IMR-90 (cell line): ENCODE data around the gene CORO7. TPM values are rescaled to one million over a fixed set of nuclear protein-coding genes. Genes with fewer than 3 reads are reported as not detected.

Source experiments
- ATAC-seq: fragments of 200-7000 bp; cut with Tn5 transposase; 2 replicates; pipeline ENCODE4 v1.9.1; 2020; ENCODE audit warnings: low read depth, mild to moderate bottlenecking, moderate library complexity
- BruUV-seq: library from RNA; stranded (reverse); fragments of 400-500 nt; replicated peaks from 2 replicates; lab custom pipeline; 2021; lab: Mats Ljungman, UMichigan
- CTCF ChIA-PET: fragments of 300-600 bp; formaldehyde crosslinking; extraction: SDS; loops from one replicate; lab custom pipeline; 2021; ENCODE audit warnings: antibody characterized with exemption; lab: Yijun Ruan, JAX
- POLR2A ChIA-PET: fragments of 300-600 bp; sonication (Branson Sonifier 250); formaldehyde crosslinking; loops from one replicate; lab custom pipeline; 2022; ENCODE audit warnings: antibody characterized with exemption; ENCODE audit not compliant: unreplicated experiment; lab: Charles Lee
- DNase-seq: peaks from one replicate; pipeline ENCODE4 v3.0.0; 2013
- H2AFZ ChIP-seq: replicated peaks from 2 replicates; pipeline ENCODE3; 2013; ENCODE audit warnings: low read length, mild to moderate bottlenecking; ENCODE audit not compliant: poor library complexity
- H2AK5ac ChIP-seq: 2 replicates; pipeline ENCODE4 v1.6.1; 2013; ENCODE audit warnings: low read depth, low read length, inconsistent platforms
- H2AK9ac ChIP-seq: replicated peaks from 2 replicates; pipeline ENCODE3; 2013; ENCODE audit warnings: mild to moderate bottlenecking, low read depth, low read length, moderate library complexity; ENCODE audit not compliant: poor library complexity
- H2BK120ac ChIP-seq: 2 replicates; pipeline ENCODE4 v1.6.1; 2013; ENCODE audit warnings: low read depth, low read length, inconsistent platforms
- H2BK15ac ChIP-seq: 3 replicates; pipeline ENCODE4 v1.6.1; 2013; ENCODE audit warnings: low read depth, low read length, inconsistent platforms
- H2BK20ac ChIP-seq: 2 replicates; pipeline ENCODE4 v1.6.1; 2013; ENCODE audit warnings: low read depth, mild to moderate bottlenecking, inconsistent platforms, low read length, moderate library complexity
- H2BK5ac ChIP-seq: 2 replicates; pipeline ENCODE4 v1.6.1; 2013; ENCODE audit warnings: mild to moderate bottlenecking, low read depth, low read length, inconsistent platforms; ENCODE audit not compliant: poor library complexity, severe bottlenecking
- H3K14ac ChIP-seq: replicated peaks from 2 replicates; pipeline ENCODE4 v1.6.1; 2013; ENCODE audit warnings: low read depth, low read length, inconsistent platforms
- H3K18ac ChIP-seq: 2 replicates; pipeline ENCODE4 v1.6.1; 2013; ENCODE audit warnings: low read depth, low read length, control low read depth
- H3K23ac ChIP-seq: 2 replicates; pipeline ENCODE4 v1.6.1; 2013; ENCODE audit warnings: low read depth, low read length, inconsistent platforms
- H3K27ac ChIP-seq: 2 replicates; pipeline ENCODE4 v1.5.1; 2013; ENCODE audit warnings: mild to moderate bottlenecking, control low read depth, low read length; ENCODE audit not compliant: insufficient read depth
- H3K27me3 ChIP-seq: 2 replicates; pipeline ENCODE4 v1.6.1; 2013; ENCODE audit warnings: low read length; ENCODE audit not compliant: control insufficient read depth, insufficient read depth
- H3K36me3 ChIP-seq: 2 replicates; pipeline ENCODE4 v1.6.1; 2013; ENCODE audit warnings: low read length, mixed read lengths; ENCODE audit not compliant: control insufficient read depth, insufficient read depth
- H3K4ac ChIP-seq: 2 replicates; pipeline ENCODE4 v1.6.1; 2013; ENCODE audit warnings: low read depth, low read length, inconsistent platforms
- H3K4me1 ChIP-seq: 2 replicates; pipeline ENCODE4 v1.6.1; 2013; ENCODE audit warnings: low read length, mixed read lengths; ENCODE audit not compliant: control insufficient read depth, insufficient read depth
- H3K4me2 ChIP-seq: 2 replicates; pipeline ENCODE4 v1.6.1; 2013; ENCODE audit warnings: low read depth, mild to moderate bottlenecking, control low read depth, low read length, moderate library complexity
- H3K4me3 ChIP-seq: 2 replicates; pipeline ENCODE4 v1.5.1; 2013; ENCODE audit warnings: low read depth, mild to moderate bottlenecking, control low read depth, low read length, moderate library complexity; ENCODE audit not compliant: insufficient read depth
- H3K56ac ChIP-seq: 2 replicates; pipeline ENCODE4 v1.6.1; 2013; ENCODE audit warnings: low read length, inconsistent platforms; ENCODE audit not compliant: insufficient read depth; ENCODE audit errors: extremely low read depth
- H3K79me1 ChIP-seq, 2 experiments: 2 replicates each; pipeline ENCODE4 v1.6.1; 2013; ENCODE audit warnings: low read length in 2 of 2, inconsistent platforms in 1 of 2, low read depth in 1 of 2
- H3K9ac ChIP-seq: 2 replicates; pipeline ENCODE4 v1.6.1; 2013; ENCODE audit warnings: low read depth, low read length, control low read depth
- H3K9me1 ChIP-seq: 2 replicates; pipeline ENCODE4 v1.6.1; 2013; ENCODE audit warnings: low read length, inconsistent platforms; ENCODE audit not compliant: insufficient read depth
- H3K9me3 ChIP-seq: 2 replicates; pipeline ENCODE4 v1.6.1; 2013; ENCODE audit warnings: low read length; ENCODE audit not compliant: control insufficient read depth, insufficient read depth
- H4K20me1 ChIP-seq: 2 replicates; pipeline ENCODE4 v1.6.1; 2013; ENCODE audit warnings: low read length, inconsistent platforms; ENCODE audit not compliant: insufficient read depth
- H4K5ac ChIP-seq: 2 replicates; pipeline ENCODE4 v1.6.1; 2013; ENCODE audit warnings: mild to moderate bottlenecking, low read depth, low read length, control low read depth
- H4K8ac ChIP-seq, 2 experiments: 2 replicates each; pipeline ENCODE4 v1.6.1; 2013; ENCODE audit warnings: low read depth in 2 of 2, low read length in 2 of 2, control low read depth in 1 of 2, inconsistent platforms in 1 of 2
- H4K91ac ChIP-seq: 2 replicates; pipeline ENCODE4 v1.6.1; 2013; ENCODE audit warnings: low read depth, low read length, inconsistent platforms; ENCODE audit not compliant: insufficient read depth
- CHD1 ChIP-seq: IDR thresholded peaks from 2 replicates; pipeline ENCODE4 v1.6.1; 2012; ENCODE audit warnings: low read depth, low read length, improper control_type of control experiment
- MAZ ChIP-seq: IDR thresholded peaks from 2 replicates; pipeline ENCODE4 v1.6.1; 2012; ENCODE audit warnings: low read depth, mild to moderate bottlenecking, low read length, improper control_type of control experiment, moderate library complexity, borderline replicate concordance
- RFX5 ChIP-seq: IDR thresholded peaks from 2 replicates; pipeline ENCODE4 v1.8.0; 2012; ENCODE audit warnings: low read depth, mild to moderate bottlenecking, low read length, moderate library complexity
- WGBS, 2 experiments: methylation state at CpG; one replicate each; pipeline versions ENCODE4 v1.1.5 to v1.1.7; 2013; ENCODE audit warnings: missing lambda C conversion rate in 2 of 2; ENCODE audit not compliant: insufficient read length in 1 of 2; ENCODE audit errors: extremely low coverage in 2 of 2; 5-methylcytosine and 5-hydroxymethylcytosine counted together
- dilution Hi-C: fragments of 300-500 bp; cut with HindIII; formaldehyde crosslinking; loops from one replicate; pipeline ENCODE4 v1.14.3; 2018; ENCODE audit warnings: low sequenced_read_pairs; ENCODE audit not compliant: unreplicated experiment
- in situ Hi-C: fragments of 300-500 bp; cut with MboI; formaldehyde crosslinking; loops from 3 replicates; pipeline ENCODE4 v1.14.3; 2019; ENCODE audit warnings: low sequenced_read_pairs, inconsistent platforms, mixed read lengths
- intact Hi-C: fragments of 100-400 bp; cut with micrococcal nuclease; formaldehyde crosslinking; loops from 2 replicates; pipeline ENCODE4 v1.10.0; 2022
- polyA plus RNA-seq, 3 experiments: library from polyadenylated mRNA; depleted of rRNA; stranded (reverse); fragments of >200 nt; gene quantifications; 2 replicates each; pipeline ENCODE4 v1.2.3, GENCODE V29; 2012; ENCODE audit warnings: low replicate concordance in 1 of 3
- total RNA-seq: library from RNA; depleted of rRNA; stranded (reverse); fragments of >200 nt; gene quantifications from 2 replicates; pipeline ENCODE4 v1.2.3, GENCODE V29; 2012

CORO7 gene
- total and polyA plus RNA-seq, 2 of the 4 experiments (the other 2 are of a cell fraction) = 6.3 to 26.7 TPM

GRCh38 chr16:4402439-4403132 lies 13.8 kb downstream of the CORO7 start (continued):
- TF ChIP-seq RFX5 (0 out of 2 replicates have a peak, but pooled peaks have one; percentile 5), CHD1 (no peak)

DNA sequence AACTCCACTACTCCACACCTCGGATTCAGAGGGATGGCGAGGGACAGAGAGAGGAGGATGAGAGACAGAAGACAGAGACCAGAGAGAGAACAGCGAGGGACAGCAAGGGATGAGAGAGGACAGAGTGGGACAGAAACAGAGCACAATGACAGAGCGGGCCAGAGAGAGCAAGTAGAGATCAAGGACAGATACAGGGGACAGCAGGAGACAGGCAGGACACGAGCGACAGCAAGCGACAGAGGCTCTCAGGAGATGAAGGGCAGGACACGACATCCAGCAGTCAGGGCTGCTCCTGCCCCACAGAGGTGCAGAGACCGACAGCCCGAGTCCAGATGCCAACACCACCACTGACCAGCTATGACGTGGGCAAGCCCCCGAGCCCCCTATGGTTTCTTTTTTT lies 14.9 kb downstream of the CORO7 start:
- 100% methylated on average over 2 of the region's 12 CpGs; no CpG with 5 or more reads in 1 of the 2 experiments for WGBS, 2 experiments
- no peak overlapping the region for H2BK5ac ChIP-seq
- no peak overlapping the region for H4K91ac ChIP-seq
- no TSS peak for BruUV-seq
- peaks cover 2% of the 10 kb centered on the region; the same call in 1 of the 2 replicates for H3K4me1 ChIP-seq
- ATAC-seq = no peak
- H3K9me3 ChIP-seq = no peaks in the 10 kb centered on the region
- no peak overlapping the region for H3K9ac ChIP-seq
- no peaks in the 10 kb centered on the region for H3K27me3 ChIP-seq
- H2AFZ ChIP-seq = no peak overlapping the region
- no peak overlapping the region for H3K4me2 ChIP-seq
- H4K20me1 ChIP-seq = peaks cover 15% of the 10 kb centered on the region
- H3K4ac ChIP-seq = no peak overlapping the region
- H4K5ac ChIP-seq = no peak overlapping the region
- H3K4me3 ChIP-seq = no peak overlapping the region
- no peak overlapping the region for H2BK20ac ChIP-seq
- no peak overlapping the region for H3K27ac ChIP-seq
- no peak overlapping the region for H2AK9ac ChIP-seq
- H3K36me3 ChIP-seq = peaks cover 23% of the 10 kb centered on the region
- dilution Hi-C loops (no loop called here), intact Hi-C loops (loop anchor here (5.0 kb wide), 1 partner anchor 129 kb away; the partner anchor contains the start of gene TFAP4), in situ Hi-C loops (no loop called here)
- no peak overlapping the region for H4K8ac ChIP-seq
- H3K9me1 ChIP-seq = no peaks in the 10 kb centered on the region
- no peak for DNase-seq
- no peak overlapping the region for H3K23ac ChIP-seq
- no peak overlapping the region for H2BK15ac ChIP-seq
- TF ChIP-seq CHD1 = no peak
- no peak for TF ChIP-seq MAZ
- ChIA-PET CTCF (interaction anchor here (0.6 to 2.0 kb wide), 6 partner anchors 9 to 49 kb away, joined by 4 to 13 read pairs (median 8); partner anchors contain the start of gene PAM16), POLR2A (no interaction called here)
- H3K14ac ChIP-seq = no peak overlapping the region
- no peak overlapping the region for H2BK120ac ChIP-seq
- H3K18ac ChIP-seq = no peak overlapping the region
- peaks cover 0 to 10% of the 10 kb centered on the region in 2 experiments; a peak in 1 of 4 replicates for H3K79me1 ChIP-seq
- H3K56ac ChIP-seq = no peak overlapping the region
- H2AK5ac ChIP-seq = peak overlapping the region; percentile 52; the same call in 1 of the 2 replicates
